SKM-1 (cell line): ENCODE data around the gene CD101.

Experiments
- DNase-seq: peaks from one replicate; lab custom pipeline; 2025; ENCODE audit not compliant: unreplicated experiment; lab: John Stamatoyannopoulos, UW

CD101 gene

GRCh38 chr1:117014209-117014608, 12.6 kb downstream of the CD101 start:
- DNase-seq = no peak

GRCh38 chr1:117015724-117016123, 14.2 kb downstream of the CD101 start:
- DNase-seq = no peak

- no peak for DNase-seq
These were observed 15.5 kb downstream of the CD101 start for GRCh38 chr1:117017062-117017461.

- DNase-seq = no peak
These were observed 16.1 kb downstream of the CD101 start for GRCh38 chr1:117017648-117018047.

GRCh38 chr1:117020526-117021156, 19.1 kb downstream of the CD101 start:
- DNase-seq = no peak

GRCh38 chr1:117022114-117022513, 20.6 kb downstream of the CD101 start:
- no peak for DNase-seq

- no peak for DNase-seq
These were observed 24.0 kb downstream of the CD101 start for GRCh38 chr1:117025568-117025967.

- DNase-seq = no peak
These were observed 24.8 kb downstream of the CD101 start for GRCh38 chr1:117026361-117026760.

GRCh38 chr1:117029685-117030084, 28.1 kb downstream of the CD101 start:
- no peak for DNase-seq

GRCh38 chr1:117030271-117030877, 28.8 kb downstream of the CD101 start:
- no peak for DNase-seq

GRCh38 chr1:117032266-117032665, 30.7 kb downstream of the CD101 start:
- no peak for DNase-seq

GRCh38 chr1:117032681-117033539, 31.4 kb downstream of the CD101 start:
- no peak for DNase-seq

GRCh38 chr1:117033772-117034171, 32.2 kb downstream of the CD101 start:
- no peak for DNase-seq

GRCh38 chr1:117034791-117035290, 33.3 kb downstream of the CD101 start:
- no peak for DNase-seq

GRCh38 chr1:117036018-117036461, 34.5 kb downstream of the CD101 start:
- DNase-seq = no peak

GRCh38 chr1:117037802-117038201, 36.2 kb downstream of the CD101 start:
- no peak for DNase-seq

GRCh38 chr1:117038236-117038635, 36.7 kb downstream of the CD101 start:
- no peak for DNase-seq

GRCh38 chr1:117044217-117044616, 42.7 kb downstream of the CD101 start:
- no peak for DNase-seq

GRCh38 chr1:117045644-117046043, 44.1 kb downstream of the CD101 start:
- DNase-seq = no peak

- no peak for DNase-seq
These were observed 45.2 kb downstream of the CD101 start for GRCh38 chr1:117046781-117047180.

GRCh38 chr1:117047271-117047670, 45.7 kb downstream of the CD101 start:
- no peak for DNase-seq

GRCh38 chr1:117049857-117050256, 48.3 kb downstream of the CD101 start:
- DNase-seq = no peak
